CD4-positive, alpha-beta T cell treated with Interleukin-6 at 100 ng/mL for 8 hours (primary cell): ENCODE data around the gene HAO1.
"Not testable (repeated sequence)": the region's sequence is repeated elsewhere in the genome, so short reads cannot be mapped to it uniquely, and the experiment has no call there.

Experiments
- DNase-seq: peaks from one replicate; pipeline ENCODE4 v3.0.0-alpha.2; 2020; ENCODE audit warnings: mixed read lengths, low spot score

Gene HAO1

DNA sequence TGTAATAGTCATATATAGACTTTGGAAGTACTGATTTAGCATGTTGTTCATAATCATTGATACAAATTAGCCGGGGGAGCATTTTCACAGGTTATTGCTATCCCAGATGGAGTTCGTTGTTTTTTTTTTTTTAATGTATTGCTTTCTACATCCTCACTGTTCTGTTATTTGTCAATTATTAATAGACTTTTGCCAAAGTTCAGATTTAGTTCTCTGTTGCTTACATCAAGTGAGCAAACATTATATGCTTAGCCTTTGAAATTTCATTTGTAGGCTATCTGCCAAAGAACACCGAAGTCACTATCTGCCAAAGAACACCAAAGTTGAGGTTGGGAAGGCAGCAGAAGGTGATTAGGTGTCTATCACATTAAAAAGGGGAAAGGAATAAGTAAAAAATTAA, at the start of gene HAO1:
HAO1 (minus strand) TSS at position 118 of the 400 bp plus-strand sequence; CDS start at position 82, 36 bp downstream.
- no peak for DNase-seq

DNA sequence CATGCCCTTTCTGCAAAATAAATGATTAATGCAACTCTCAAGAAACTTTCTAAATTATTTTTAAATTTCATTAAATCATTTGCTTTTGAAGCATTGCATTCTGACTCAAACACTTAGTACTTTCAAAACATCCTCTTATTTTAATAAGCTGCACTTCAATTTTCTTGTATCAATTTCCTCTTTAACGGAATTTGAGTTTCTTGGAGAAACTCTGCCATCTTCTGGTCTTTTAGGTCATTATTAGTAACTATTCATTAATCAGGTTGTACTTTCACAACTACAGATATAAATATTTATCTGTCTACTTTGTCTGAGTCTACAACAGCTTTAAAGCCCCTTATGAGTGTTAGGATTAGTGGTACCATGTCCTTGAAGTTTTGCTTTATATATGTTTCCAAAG, 49.1 kb upstream of the HAO1 start:
- no peak for DNase-seq

DNA sequence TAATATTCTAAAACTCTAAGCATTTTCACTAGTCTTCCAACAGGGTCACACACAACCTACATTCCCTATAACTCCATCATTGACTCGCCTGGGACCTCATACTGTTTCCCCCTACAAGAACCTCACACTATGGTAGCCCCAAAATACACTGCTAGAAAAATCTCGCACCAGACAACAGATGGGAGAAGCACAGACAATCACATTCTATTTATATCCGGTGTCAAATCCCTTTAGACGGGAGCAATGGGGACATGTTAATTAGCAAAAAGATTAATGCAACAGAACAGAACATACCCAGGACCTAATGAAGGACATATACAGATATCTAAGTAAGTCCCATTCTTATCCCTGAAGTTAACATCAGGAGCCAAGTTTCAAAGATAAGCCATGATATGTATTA, 45.7 kb upstream of the HAO1 start:
- no peak for DNase-seq

DNA sequence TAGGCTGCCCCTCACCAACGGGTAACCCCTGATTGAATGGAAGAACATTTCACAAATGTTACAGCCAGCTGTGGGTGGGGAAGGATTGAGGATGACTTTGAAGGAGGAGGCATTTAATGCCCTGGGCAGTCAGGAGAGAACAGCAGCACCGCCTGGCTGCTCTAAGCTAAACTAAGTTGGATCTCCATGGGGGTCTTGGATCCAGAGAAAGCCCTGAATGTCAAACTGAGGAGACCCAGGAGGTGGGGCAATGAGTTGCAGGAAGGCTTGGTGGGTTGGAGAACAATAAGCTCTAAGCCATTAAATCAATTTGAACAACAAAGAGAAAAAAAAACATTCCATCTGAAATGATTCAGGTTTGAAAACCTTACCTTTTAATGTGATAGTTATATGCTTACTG, 43.9 kb upstream of the HAO1 start:
- no peak for DNase-seq

DNA sequence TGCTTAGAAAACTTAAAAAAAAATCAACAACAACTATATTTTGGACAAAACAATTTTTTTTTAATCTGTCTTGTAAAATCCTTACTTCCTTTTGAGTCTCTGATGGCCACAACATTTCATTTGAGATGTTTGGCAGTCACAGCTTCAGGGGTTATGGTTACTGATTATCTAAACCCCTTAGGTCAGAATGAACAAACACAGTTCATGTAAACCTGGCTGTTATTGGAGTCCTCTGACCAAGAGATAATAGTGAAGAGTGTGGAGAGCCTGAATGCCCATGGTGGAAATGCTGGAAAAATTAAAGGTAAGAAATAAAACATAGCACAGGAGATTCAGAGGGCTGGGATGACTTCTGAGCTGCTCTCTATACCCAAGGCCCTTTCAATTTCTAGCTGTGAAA, 41.1 kb upstream of the HAO1 start:
- DNase-seq = no peak

DNA sequence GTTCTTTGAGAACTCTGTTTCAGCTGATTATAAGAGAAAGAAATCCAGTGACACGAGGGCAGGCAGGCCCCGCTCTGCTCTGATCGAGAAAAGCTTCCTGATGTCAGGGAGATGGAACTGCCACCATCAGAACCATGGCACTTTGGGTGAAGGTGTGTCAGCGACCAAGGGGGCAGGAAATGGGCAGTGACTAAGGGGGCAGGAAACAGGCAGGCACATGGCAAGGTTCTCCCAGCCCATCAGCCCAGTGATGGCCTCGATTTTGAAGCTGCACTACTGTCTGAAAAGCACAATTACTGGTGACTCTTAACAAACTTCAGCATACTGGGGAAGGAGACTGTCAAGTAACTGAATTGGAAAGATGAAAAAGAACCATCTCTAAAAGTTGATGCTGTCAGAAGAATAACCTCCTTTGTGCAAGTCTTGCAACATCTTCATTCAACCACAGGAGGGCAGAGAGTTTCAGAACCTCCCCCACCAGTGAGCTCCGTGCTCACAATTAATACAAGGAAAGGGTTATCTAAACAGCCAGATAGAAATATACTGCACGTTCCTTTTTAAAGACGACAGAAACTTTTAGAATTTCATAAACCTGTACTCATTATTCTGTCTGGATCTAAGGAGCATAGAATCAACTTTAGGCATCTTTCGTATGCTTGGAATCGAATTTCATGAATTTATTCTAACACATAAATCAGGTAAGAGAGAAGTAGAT, 40.2 kb upstream of the HAO1 start:
- no peak for DNase-seq

DNA sequence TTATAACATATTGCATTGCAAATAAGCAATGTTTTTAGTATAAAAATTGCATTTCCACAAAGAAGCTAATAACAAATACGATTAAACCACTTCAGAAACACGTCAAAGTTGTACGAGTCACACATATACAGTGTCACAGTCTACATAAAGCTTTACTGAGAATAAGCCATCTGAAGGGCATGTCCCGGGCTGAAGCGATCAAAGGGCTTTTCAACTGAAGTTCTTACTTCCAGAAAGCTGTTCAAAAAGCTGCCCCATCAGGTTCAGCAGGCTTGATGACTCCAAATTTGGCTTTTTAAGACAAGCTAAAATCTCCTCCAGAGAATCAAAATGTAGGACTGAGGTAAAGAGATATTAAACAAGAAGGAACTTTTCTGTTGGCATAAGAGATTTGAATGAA, 37.5 kb upstream of the HAO1 start:
- no peak for DNase-seq

DNA sequence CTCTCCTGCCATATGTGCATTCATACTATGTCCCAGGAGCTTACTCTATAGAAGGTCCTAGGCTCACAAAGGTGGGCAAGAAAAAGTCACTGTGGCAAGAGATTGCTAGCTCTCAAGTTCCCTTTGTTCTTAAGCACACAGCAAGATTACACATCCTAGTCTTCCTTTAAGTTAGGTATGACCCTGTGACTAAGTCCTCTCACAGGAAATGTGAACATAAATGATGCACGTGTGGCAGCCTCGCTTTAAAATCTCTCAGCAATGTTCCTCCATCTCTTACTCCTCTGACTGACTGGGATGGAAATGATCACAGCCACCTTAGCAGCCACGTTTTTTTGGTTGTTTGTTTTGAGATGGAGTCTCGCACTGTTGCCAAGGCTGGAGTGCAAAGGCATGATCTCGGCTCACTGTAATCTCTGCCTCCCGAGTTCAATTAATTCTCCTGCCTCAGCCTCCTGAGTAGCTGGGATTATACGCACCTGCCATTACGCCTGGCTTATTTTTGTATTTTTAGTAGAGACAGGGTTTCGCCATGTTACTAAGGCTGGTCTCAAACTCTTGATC, 35.7 kb upstream of the HAO1 start:
- DNase-seq = no peak

DNA sequence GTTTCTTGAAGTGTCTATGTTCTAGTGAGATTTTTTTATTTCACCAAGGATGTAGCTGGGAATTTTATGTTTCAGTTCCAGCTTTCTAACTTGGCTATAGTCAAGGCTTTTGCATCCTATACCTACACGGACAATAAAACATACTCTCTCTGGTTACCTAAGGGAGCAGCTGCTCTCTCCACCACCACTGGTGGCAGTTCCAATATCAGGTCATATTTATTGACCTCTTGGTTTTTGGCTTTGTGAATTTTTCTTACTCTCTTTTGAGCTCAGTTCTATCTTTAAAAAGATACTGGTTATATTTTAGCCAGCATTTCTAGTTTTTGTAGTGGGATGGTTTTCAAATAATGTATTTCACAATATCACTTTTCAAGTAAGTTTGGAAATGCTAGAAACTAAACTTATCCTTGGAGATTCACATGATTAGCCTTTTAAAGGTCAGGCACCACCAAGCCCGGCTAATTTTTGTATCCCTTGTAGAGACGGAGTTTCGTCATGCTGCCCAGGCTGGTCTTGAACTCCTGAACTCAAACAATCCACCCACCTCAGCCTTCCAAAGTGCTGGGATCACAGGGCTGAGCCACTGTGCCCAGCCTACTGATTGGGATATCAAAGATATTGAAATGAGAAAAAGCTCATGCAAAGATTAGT, 34.7 kb upstream of the HAO1 start:
- DNase-seq = no peak

DNA sequence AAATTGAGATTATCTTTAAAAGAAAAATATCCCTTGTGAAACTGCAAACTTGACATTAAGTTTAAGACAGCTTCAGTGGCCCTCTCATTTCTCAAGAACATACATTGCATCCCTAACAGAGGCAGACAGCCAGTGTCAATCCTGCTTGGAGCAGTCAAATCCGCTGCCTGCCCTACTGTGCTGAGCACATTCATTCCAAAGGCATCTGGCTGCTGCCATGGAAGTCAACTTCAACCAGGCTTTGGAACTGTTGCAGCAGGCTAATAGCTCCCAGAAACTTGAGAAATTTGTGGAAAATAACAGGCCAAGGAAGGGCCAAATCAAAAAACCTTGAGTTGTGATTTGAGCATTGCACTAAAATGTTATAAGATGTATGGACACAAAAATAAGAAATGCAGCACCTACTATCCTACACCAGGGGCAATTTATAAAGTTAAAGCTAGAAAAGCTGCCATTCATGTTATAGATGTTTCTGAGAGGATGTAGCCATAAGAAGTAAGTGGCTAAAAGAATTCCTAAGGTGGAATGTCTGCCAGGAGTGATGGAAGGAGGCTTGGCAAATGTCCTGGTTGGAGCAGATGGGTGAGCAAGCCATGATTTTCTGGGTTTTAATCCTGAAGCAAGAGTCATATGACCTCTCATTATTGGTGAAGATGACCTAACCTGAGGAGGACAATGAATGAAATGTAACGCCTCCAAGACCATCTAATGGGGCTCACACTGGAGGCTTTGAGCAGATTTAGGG, 31.4 kb upstream of the HAO1 start:
- DNase-seq = no peak

DNA sequence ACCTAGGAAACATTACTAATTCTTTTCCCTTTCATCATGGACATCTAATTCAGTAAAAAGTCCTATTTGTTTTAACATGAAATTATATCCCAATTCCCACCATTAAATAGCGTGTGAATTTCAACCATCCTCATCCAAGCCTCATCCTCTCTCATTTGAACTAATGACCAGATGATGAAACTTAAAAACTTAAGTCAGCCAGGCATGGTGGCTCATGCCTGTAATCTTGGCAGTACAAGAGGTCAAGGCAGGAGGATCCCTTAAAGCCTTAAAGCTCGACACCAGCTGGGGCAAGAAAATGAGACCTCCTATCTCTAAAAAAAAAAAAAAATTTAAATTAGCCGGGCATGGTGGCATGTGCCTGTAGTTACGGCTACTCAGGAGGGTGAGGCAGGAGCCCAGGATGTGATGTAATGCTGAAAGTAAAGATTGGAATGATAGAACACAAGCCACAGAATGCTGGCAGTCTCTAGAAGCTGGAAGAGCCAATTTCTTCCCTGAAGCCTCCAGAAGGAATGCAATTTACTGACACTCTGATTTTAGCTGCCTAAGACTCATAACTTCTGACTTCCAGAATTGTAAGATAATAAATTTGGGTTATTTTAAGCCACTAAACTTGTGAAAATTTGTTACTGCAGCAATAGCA, 27.1 kb upstream of the HAO1 start:
- no peak for DNase-seq

DNA sequence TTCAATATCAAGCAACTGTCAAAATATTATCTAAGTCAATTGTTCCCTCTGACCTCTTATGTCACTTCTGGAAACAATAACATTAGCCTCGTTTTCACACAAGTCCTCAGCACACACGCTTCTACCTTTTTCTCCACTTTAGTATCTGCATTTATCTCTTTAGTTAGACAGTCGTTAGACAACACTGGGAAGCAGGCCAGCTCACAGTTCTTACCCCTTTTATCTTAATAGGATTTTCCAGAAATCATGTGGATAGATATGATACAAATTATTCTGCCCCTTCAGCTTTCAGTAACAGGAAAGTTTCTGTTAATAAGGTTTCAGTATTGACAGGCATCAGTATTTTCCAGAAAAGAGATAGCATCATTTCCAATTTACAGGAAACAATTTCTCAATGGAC, 25.9 kb upstream of the HAO1 start:
- no peak for DNase-seq

DNA sequence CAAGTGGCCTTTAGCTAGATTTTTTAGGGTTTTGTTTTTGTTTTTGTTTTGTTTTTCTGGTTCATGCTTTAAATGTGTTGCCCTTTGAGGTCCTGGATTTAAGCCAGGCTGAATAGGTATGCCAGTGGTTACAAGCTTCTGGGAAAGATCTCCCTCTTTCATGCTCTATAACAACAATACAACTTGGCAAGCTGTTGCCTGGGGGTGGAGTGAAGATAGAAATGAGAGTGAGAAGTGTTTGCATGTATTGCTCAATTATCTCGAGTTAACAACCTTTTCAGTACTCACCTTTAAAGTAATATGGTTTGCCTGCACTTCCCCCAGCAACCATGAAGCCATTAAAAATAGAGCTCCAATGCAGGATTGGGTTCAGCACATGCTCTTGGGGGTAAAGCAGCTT, 19.2 kb upstream of the HAO1 start:
- no peak for DNase-seq

DNA sequence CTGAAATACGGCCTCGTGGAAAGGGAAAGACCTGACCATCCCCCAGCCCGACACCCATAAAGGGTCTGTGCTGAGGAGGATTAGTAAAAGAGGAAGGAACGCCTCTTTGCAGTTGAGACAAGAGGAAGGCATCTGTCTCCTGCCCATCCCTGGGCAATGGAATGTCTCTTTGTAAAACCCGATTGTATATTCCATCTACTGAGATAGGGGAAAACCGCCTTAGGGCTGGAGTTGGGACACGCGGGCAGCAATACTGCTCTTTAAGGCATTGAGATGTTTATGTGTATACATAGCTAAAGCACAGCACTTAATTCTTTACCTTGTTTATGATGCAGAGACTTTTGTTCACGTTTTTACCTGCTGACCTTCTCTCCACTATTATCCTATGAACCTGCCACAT, 16.3 kb upstream of the HAO1 start:
- DNase-seq = not testable (repeated sequence)

DNA sequence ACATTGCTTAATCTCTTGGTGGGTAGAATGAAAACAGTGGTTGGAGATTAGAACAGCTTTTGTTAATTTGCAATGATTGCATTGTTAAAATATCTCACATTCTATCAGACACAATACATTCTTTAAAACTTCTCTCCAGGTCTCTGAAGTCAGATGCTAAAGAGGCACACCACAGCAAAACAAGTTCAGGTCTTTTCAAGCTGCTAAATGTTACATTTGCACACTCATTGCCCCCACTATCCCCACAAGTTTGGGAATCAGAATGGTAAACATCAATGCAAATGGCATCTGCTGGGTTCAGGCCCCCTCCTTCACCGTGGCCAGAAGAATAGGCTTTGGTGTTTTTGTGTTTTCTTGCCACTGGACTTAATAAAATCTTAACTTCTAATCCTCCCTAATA, 10.1 kb upstream of the HAO1 start:
- DNase-seq = no peak

DNA sequence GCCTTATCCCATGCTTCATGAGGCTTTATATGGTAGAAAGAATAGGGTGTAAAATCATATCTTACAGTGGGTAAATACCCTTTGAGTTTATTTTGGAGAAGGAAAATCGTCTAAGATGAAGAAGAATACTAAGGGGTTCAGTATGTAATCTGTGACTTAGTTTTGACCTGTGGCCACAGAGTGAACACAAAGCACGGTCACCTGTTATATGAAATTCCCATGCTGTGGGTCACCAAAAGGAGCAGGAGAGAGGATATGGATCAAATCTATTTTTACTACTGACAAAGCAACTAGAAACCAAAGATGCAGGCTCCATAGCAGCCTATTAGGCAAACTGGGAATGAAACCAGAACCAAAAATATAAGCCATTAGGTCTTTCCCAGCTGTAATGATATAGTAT, 3.6 kb upstream of the HAO1 start:
- DNase-seq = no peak

DNA sequence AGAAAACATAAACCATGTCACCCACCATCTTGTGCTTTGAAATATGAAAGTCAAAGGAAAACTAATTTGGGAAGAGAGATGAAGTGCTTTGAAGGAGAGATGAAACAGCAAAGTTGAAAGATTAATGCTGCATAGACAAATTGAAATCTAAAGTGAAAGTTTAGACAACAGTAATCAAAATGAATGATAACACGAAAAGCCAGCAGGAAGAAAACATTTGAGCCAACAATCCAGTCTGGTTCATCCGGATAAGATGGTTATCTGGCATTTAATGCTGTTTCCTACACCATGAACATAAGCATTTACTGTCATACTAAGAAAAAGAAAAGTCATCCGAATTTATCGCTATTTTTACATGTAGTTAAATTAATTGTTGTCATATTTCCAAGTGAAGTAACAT, 595 bp downstream of the HAO1 start:
- DNase-seq = no peak

DNA sequence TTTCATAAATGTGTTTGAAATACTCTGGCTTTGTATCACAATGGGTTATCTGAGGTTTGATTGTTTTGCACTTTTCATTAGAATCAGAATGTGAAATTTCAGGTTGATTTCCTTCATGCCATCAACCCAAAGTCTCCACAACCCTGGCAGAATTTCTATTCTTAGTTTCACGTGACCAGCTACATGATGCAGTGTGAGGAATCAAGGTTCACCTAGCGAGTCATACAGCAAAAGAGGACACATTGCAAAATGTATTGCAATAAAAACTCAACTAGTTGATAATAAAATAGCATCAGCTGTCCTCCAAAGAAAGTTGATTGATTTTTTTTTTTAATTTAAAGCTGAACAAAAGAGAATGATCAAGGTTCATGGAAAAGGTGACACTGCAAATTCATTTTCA, 2.2 kb downstream of the HAO1 start:
- no peak for DNase-seq

DNA sequence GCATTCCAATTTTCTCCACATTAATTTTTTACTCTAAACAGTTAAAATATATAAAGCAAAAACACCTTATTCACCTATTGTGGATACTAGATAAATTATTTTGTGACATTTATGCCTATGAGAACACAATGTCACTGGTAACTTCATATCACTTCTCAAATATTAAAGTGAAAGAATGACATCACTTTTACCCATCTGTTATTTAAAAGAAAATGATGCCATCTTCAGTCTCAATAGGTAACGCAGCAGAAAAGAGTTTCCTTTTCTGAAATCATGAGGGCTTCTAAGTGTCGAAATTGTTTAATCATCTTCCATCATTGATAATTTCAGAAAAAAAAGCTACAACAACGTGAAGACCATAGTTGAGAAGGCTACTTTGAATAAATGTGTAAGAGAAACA, 2.9 kb downstream of the HAO1 start:
- DNase-seq = no peak

DNA sequence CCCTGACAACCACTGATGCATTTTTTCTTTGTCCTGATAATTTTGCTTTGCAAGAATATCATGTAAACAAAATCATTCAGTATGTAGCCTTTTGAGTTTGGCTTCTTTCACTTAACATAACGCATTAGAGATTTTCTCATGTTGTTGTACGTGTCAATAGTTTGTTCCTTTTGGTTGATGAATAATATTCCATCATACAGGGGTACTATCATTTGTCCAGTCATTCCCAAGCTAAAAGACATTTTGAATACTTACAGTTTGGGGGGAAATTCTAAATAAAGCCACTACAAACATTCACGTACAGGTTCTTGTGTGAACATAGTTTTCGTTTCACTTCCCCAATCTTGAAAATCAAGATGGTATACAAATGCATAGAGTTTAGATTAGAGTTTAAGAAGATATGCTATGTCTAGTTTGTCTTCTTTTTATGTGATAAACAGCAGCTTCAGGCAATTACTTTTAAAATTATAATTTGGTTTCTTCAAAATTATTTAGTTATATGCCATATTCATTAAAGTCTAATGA, 5.2 kb downstream of the HAO1 start:
- DNase-seq = no peak

DNA sequence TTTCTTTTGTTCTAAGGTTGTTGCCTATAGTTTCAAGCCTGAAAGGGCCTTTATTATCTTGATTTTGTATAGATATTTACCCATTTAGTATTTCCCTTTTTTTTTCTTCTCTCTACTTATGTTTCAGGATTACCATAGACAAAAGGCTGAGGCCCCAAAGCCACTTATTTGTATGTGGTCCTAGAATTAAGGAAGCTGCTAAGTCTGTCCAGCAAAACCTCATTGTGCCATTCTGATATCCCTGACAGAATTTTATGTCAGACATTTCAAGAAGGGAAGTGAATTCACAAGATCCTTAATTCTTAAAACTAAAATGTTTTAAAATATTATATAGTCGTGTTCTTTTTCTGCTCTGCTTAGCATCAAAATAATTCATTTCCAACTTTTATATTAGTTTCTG, 6.9 kb downstream of the HAO1 start:
- no peak for DNase-seq

DNA sequence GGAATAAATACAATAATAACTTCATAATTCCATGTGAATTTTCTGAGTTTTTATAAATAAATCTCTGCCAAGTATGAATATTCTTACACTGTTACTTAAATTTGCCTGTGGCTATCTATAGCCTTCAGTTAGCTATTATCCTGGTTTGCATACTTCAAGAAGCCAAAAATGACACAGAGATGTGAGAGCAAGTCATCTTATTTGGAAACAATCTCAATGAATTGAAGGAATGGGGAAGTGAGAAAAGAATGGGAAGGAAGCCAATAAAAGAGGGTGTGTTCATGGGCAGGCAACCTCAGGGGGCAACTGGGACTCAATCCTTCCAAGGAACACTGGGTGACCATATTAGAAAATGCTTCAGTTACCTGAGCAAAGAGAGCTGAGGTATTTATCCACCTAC, 9.9 kb downstream of the HAO1 start:
- no peak for DNase-seq
